CD14-positive monocyte (primary cell): ENCODE measurements around the gene MOB3A. TPM values are rescaled to one million over a fixed set of nuclear protein-coding genes. Genes with fewer than 3 reads are reported as not detected.
A peak's percentile ranks its signal among the peaks of the same experiment; 100 is the strongest.

Experiments used
- DNase-seq, 3 donors: peaks; one replicate each; pipeline ENCODE4 v3.0.0-alpha.2; 2011 to 2022
- H2AFZ ChIP-seq: 2 replicates; pipeline ENCODE4 v1.6.0; 2012; ENCODE audit warnings: mild to moderate bottlenecking, low read depth, low read length, inconsistent platforms; ENCODE audit not compliant: insufficient read depth, poor library complexity, severe bottlenecking
- H3K27ac ChIP-seq, 2 donors: 1 replicate in 1 of 2; 2 replicates in 1 of 2; pipeline ENCODE4 v1.5.1; 2012 to 2013; ENCODE audit warnings: low read length in 2 of 2, control low read depth in 1 of 2, inconsistent platforms in 1 of 2, low read depth in 1 of 2, mild to moderate bottlenecking in 1 of 2
- H3K27me3 ChIP-seq, 2 donors: one replicate each; pipeline versions ENCODE4 v1.6.0 to v1.6.1; 2011 to 2013; ENCODE audit warnings: low read length in 2 of 2; ENCODE audit not compliant: control insufficient read depth in 2 of 2, insufficient read depth in 2 of 2
- H3K36me3 ChIP-seq, 2 donors: replicated peaks in 1 of 2; 1 replicate in 1 of 2; 2 replicates in 1 of 2; pipeline versions ENCODE4 v1.5.1 to v1.6.1; 2012 to 2013; ENCODE audit warnings: low read length in 2 of 2, control low read depth in 1 of 2, inconsistent platforms in 1 of 2, mild to moderate bottlenecking in 1 of 2; ENCODE audit not compliant: insufficient read depth in 2 of 2, control insufficient read depth in 1 of 2
- H3K4me1 ChIP-seq, 2 donors: 1 replicate in 1 of 2; 2 replicates in 1 of 2; pipeline versions ENCODE4 v1.5.1 to v1.6.1; 2012 to 2013; ENCODE audit warnings: low read length in 2 of 2, control low read depth in 1 of 2, inconsistent platforms in 1 of 2, mild to moderate bottlenecking in 1 of 2, moderate library complexity in 1 of 2; ENCODE audit not compliant: insufficient read depth in 2 of 2, control insufficient read depth in 1 of 2
- H3K4me2 ChIP-seq: replicated peaks from 2 replicates; pipeline ENCODE3; 2012; ENCODE audit warnings: low read length, moderate library complexity, mild to moderate bottlenecking; ENCODE audit not compliant: poor library complexity, severe bottlenecking; ENCODE audit errors: extremely low read depth
- H3K4me3 ChIP-seq, 3 experiments: fragments of 200-600 bp in 1 of 3; sonication (generic) in 1 of 3; replicated peaks in 1 of 3; 1 replicate in 2 of 3; 2 replicates in 1 of 3; pipeline ENCODE4 v1.5.1; 2011 to 2013; ENCODE audit warnings: low read length in 3 of 3, mild to moderate bottlenecking in 3 of 3, control low read depth in 2 of 3, low read depth in 2 of 3, inconsistent platforms in 1 of 3, moderate library complexity in 1 of 3
- H3K79me2 ChIP-seq: 2 replicates; pipeline ENCODE4 v1.6.0; 2012; ENCODE audit warnings: mild to moderate bottlenecking, control low read depth, inconsistent platforms, low read length, moderate library complexity; ENCODE audit not compliant: insufficient read depth
- H3K9ac ChIP-seq: 2 replicates; pipeline ENCODE4 v1.6.0; 2017; ENCODE audit warnings: low read length, mild to moderate bottlenecking; ENCODE audit not compliant: insufficient read depth, poor library complexity, severe bottlenecking
- H3K9me3 ChIP-seq, 2 donors: replicated peaks in 1 of 2; 1 replicate in 1 of 2; 2 replicates in 1 of 2; pipeline versions ENCODE4 v1.5.1 to v1.6.1; 2012 to 2013; ENCODE audit warnings: low read length in 2 of 2, control low read depth in 1 of 2; ENCODE audit not compliant: control insufficient read depth in 1 of 2, insufficient read depth in 1 of 2
- H4K20me1 ChIP-seq: 2 replicates; pipeline ENCODE4 v1.6.0; 2012; ENCODE audit warnings: mild to moderate bottlenecking, low read length, control low read depth, moderate library complexity; ENCODE audit not compliant: insufficient read depth
- H3K27ac Mint-ChIP-seq, 7 donors: one replicate each; pipeline ENCODE4 v1.8.0; 2020; ENCODE audit warnings: mild to moderate bottlenecking in 7 of 7, mixed read lengths in 7 of 7, moderate library complexity in 6 of 7, inconsistent platforms in 2 of 7
- H3K27me3 Mint-ChIP-seq, 3 donors: one replicate each; pipeline ENCODE4 v1.8.0; 2021 to 2022; ENCODE audit warnings: low read depth in 3 of 3, mild to moderate bottlenecking in 3 of 3, mixed read lengths in 3 of 3, moderate library complexity in 3 of 3, inconsistent platforms in 1 of 3
- H3K36me3 Mint-ChIP-seq, 2 donors: one replicate each; pipeline ENCODE4 v1.8.0; 2020; ENCODE audit warnings: mixed read lengths in 2 of 2, inconsistent platforms in 1 of 2, mild to moderate bottlenecking in 1 of 2
- H3K4me1 Mint-ChIP-seq: one replicate; pipeline ENCODE4 v1.8.0; 2020; ENCODE audit warnings: mild to moderate bottlenecking, mixed read lengths
- H3K4me3 Mint-ChIP-seq, 2 donors: one replicate each; pipeline ENCODE4 v1.8.0; 2020; ENCODE audit warnings: mild to moderate bottlenecking in 2 of 2, mixed read lengths in 2 of 2, moderate library complexity in 1 of 2
- H3K9me3 Mint-ChIP-seq, 7 donors: one replicate each; pipeline ENCODE4 v1.8.0; 2020 to 2022; ENCODE audit warnings: mixed read lengths in 7 of 7, mild to moderate bottlenecking in 6 of 7, moderate library complexity in 6 of 7, inconsistent platforms in 2 of 7
- WGBS: methylation state at CpG from one replicate; pipeline ENCODE4 v1.1.5; 2013; ENCODE audit warnings: missing lambda C conversion rate; ENCODE audit not compliant: insufficient coverage; 5-methylcytosine and 5-hydroxymethylcytosine counted together
- intact Hi-C, 2 donors: fragments of 100-400 bp; cut with micrococcal nuclease; formaldehyde crosslinking; loops; one replicate each; pipeline versions ENCODE4 v1.15.0 to v1.15.1; 2023
- polyA plus RNA-seq, 3 donors: library from polyadenylated mRNA; depleted of rRNA in 1 of 3; unstranded in 2 of 3; stranded (reverse) in 1 of 3; fragments of 300-500 nt in 2 of 3; fragments of >200 nt in 1 of 3; fragmentation: Illumina TruSeq in 2 of 3; gene quantifications; 1 replicate in 2 of 3; 2 replicates in 1 of 3; pipeline ENCODE4 v1.2.3, GENCODE V29; 2012 to 2021
- TF ChIP-seq, protein P1 (sequence below): fragments of 200-600 bp; IDR thresholded peaks from one replicate; pipeline ENCODE4 v1.8.0; 2022; ENCODE audit warnings: antibody characterized with exemption, mild to moderate bottlenecking

The MOB3A gene
- polyA plus RNA-seq, 3 donors, result 60.5 to 179 (median 96.3) TPM

DNA sequence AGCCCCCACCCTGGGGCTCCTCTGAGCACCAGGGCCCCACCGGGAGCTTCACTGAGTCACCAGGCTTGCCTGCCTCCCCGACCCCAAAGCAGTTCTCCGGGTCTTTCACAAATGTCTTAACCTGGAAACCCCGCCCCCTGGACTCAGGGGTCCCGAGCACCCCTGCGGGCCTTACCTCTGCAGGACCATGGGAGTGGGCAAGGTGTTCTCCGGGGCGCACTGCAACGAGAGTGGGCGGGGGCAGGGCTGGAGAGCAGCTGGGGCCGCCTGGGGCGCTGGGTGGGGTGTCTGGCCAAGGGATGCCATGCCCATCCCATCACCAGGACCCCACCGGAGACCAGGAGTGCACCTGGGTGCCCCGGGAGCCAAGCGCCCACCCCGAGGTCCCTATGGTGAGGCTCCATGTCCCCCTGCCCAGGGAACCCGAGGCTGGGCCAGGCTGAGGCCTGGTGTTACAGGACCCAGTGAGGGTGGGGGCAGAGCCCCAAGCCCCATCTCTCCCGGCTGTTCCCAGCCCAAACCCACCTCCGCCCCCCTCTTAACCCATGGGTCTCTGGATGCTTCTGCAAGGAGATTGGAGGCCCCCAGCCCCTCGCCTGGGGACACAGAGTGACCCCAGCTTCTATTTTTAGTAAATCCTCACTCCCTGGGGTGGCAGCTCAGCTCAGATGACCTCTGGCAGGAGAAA, 56.0 kb downstream of the MOB3A start:
- Mint-ChIP-seq H3K4me3 (no peak overlapping the region), H3K9me3 (peaks cover 7 to 18% (median 12%) of the 10 kb centered on the region in 7 donors), H3K36me3 (peaks cover 32 to 55% of the 10 kb centered on the region in 2 donors), H3K27ac (peak overlapping the region in 6 of 7 donors; percentile 32 to 93 (median 92)), H3K27me3 (peaks cover 2 to 3% (median 2%) of the 10 kb centered on the region in 3 donors), H3K4me1 (peaks cover 29% of the 10 kb centered on the region)
- H3K4me2 ChIP-seq, result no peak overlapping the region
- TF ChIP-seq, protein P1, sequence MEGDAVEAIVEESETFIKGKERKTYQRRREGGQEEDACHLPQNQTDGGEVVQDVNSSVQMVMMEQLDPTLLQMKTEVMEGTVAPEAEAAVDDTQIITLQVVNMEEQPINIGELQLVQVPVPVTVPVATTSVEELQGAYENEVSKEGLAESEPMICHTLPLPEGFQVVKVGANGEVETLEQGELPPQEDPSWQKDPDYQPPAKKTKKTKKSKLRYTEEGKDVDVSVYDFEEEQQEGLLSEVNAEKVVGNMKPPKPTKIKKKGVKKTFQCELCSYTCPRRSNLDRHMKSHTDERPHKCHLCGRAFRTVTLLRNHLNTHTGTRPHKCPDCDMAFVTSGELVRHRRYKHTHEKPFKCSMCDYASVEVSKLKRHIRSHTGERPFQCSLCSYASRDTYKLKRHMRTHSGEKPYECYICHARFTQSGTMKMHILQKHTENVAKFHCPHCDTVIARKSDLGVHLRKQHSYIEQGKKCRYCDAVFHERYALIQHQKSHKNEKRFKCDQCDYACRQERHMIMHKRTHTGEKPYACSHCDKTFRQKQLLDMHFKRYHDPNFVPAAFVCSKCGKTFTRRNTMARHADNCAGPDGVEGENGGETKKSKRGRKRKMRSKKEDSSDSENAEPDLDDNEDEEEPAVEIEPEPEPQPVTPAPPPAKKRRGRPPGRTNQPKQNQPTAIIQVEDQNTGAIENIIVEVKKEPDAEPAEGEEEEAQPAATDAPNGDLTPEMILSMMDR, result no peak
- intact Hi-C loops, result loop anchor here in 1 of 2 donors (10.0 kb wide), 1 partner anchor 145 kb away; no protein-coding TSS in a partner anchor
- no peak for DNase-seq
- peaks cover 21 to 27% of the 10 kb centered on the region in 2 donors for H3K4me1 ChIP-seq
- no peaks in the 10 kb centered on the region for H3K27me3 ChIP-seq
- H4K20me1 ChIP-seq, result peaks cover 64% of the 10 kb centered on the region
- H3K9ac ChIP-seq, result no peak overlapping the region
- peak overlapping the region; percentile 81 to 96 for H3K27ac ChIP-seq
- 95% methylated on average over 11 of the region's 20 CpGs for WGBS
- H3K4me3 ChIP-seq, result no peak overlapping the region
- H3K79me2 ChIP-seq, result peaks cover 24% of the 10 kb centered on the region
- H3K36me3 ChIP-seq, result peaks cover 53 to 59% of the 10 kb centered on the region in 2 donors
- H2AFZ ChIP-seq, result no peak overlapping the region
- peaks cover 7 to 13% of the 10 kb centered on the region in 2 donors for H3K9me3 ChIP-seq

DNA sequence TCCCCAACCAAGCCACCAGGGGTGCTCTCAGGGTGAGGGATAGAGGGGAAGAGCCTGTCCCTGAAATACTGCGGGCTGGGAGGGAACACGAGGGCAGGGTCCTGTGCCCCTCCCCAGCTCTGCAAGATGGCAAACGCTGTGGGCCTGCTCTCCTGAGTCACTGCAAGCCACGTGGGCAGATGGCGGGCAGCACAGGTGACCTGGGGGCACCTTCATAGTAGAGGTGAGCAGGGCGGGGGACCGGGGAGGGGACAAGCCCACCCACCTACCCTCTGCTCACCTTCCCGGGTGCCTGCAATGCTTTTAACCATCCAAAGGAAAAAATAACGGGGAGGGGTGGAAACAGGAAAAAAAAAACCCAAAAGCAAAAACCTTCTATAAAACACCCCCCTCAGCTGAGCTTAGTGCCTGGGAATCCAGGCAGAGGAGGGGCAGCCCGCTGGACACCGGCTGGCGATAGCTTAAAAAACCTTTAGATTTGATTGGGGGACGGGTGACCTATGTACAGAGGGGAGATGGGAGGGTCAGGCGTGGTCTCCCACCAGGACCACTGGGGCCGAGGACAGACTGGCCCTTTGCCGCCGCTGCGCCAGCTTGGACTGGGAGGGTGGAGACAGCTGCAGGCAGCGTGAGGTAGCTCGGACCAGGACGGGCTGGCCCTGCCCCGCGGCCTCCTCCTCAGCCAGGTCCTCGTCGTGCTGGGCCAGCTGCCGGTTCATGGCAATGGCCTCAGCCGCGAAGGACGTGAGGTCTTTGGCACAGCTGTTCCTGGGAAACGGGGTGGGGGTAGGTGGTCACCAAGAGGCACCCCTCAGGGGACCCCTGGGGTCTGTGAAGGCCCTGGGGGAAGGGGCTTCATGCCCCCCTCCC, 56.8 kb downstream of the MOB3A start:
- Histone ChIP-seq H2AFZ (no peak overlapping the region), H3K9me3 (peaks cover 7 to 16% of the 10 kb centered on the region in 2 donors), H3K79me2 (peaks cover 16% of the 10 kb centered on the region), H4K20me1 (peaks cover 56% of the 10 kb centered on the region), H3K9ac (no peak overlapping the region), H3K36me3 (peaks cover 45 to 51% of the 10 kb centered on the region in 2 donors), H3K4me1 (peaks cover 25 to 35% of the 10 kb centered on the region in 2 donors), H3K4me3 (no peak overlapping the region), H3K27ac (peak overlapping the region; percentile 8 to 96), H3K27me3 (no peaks in the 10 kb centered on the region), H3K4me2 (no peak overlapping the region)
- H3K4me1 Mint-ChIP-seq, result peaks cover 32% of the 10 kb centered on the region
- no peak overlapping the region for H3K4me3 Mint-ChIP-seq
- H3K27me3 Mint-ChIP-seq, result peaks cover 2 to 3% (median 2%) of the 10 kb centered on the region in 3 donors
- peak overlapping the region in 5 of 7 donors; percentile 53 to 82 (median 66) for H3K27ac Mint-ChIP-seq
- H3K9me3 Mint-ChIP-seq, result peaks cover 10 to 21% (median 13%) of the 10 kb centered on the region in 7 donors
- whole genome bisulfite sequencing, result 96% methylated on average over 16 of the region's 30 CpGs
- DNase-seq, result no peak
- TF ChIP-seq, protein P1, result no peak
- peaks cover 28 to 50% of the 10 kb centered on the region in 2 donors for H3K36me3 Mint-ChIP-seq
- intact Hi-C loops, result no loop called here
